Pancreas (tissue), 10 donors: ENCODE data around the gene NRSN1. TPM values are rescaled to one million over a fixed set of nuclear protein-coding genes. Genes with fewer than 3 reads are reported as not detected.
A peak's percentile ranks its signal among the peaks of the same experiment; 100 is the strongest.
"Not testable (repeated sequence)": the region's sequence is repeated elsewhere in the genome, so short reads cannot be mapped to it uniquely, and the experiment has no call there.

Experiments
- ATAC-seq, 4 donors: fragments of 200-7000 bp; cut with Tn5 transposase; one replicate each; pipeline versions ENCODE4 v1.8.0 to v1.9.1; 2020; ENCODE audit warnings: mild to moderate bottlenecking in 4 of 4, moderate library complexity in 4 of 4
- DNase-seq, 6 donors: peaks; one replicate each; pipeline ENCODE4 v3.0.0-alpha.2; 2020
- FAIRE-seq: peaks from 2 replicates; lab custom pipeline; 2012; peaks lifted over from hg19 to GRCh38; lab: Jason Lieb, UNC
- H3K27ac ChIP-seq, 4 donors: fragments of 200-600 bp; sonication (generic); 1 replicate in 3 of 4; 2 replicates in 1 of 4; pipeline versions ENCODE4 v1.5.0 to v1.8.0; 2020
- H3K27me3 ChIP-seq, 4 donors: fragments of 200-600 bp; one replicate each; pipeline ENCODE4 v1.8.0; 2021
- H3K36me3 ChIP-seq, 3 donors: fragments of 200-600 bp; sonication (generic) in 1 of 3; one replicate each; pipeline versions ENCODE4 v1.5.0 to v1.8.0; 2020 to 2021
- H3K4me1 ChIP-seq, 3 donors: fragments of 200-600 bp; one replicate each; pipeline ENCODE4 v1.8.0; 2021
- H3K4me3 ChIP-seq, 4 donors: fragments of 200-600 bp; sonication (generic) in 2 of 4; one replicate each; pipeline versions ENCODE4 v1.5.0 to v1.8.0; 2020 to 2021
- H3K9me3 ChIP-seq, 4 donors: fragments of 200-600 bp; one replicate each; pipeline ENCODE4 v1.8.0; 2021
- WGBS, 2 donors: extraction: QIAGEN DNeasy Blood & Tissue Kit; methylation state at CpG; one replicate each; pipeline ENCODE4 v1.1.7; 2013; 5-methylcytosine and 5-hydroxymethylcytosine counted together
- intact Hi-C, 3 donors: fragments of 100-400 bp; cut with DNase I; formaldehyde crosslinking; loops; one replicate each; pipeline versions ENCODE4 v1.11.1 to v1.14.2; 2022
- polyA plus RNA-seq, 2 donors: library from polyadenylated mRNA; stranded (reverse); fragments of 200-250 nt; gene quantifications; one replicate each; pipeline ENCODE4 v1.2.3, GENCODE V29; 2013
- total RNA-seq, 6 donors: library from RNA; stranded (reverse); fragmentation: NEBNext Ultra II Directional in 4 of 6; extraction: Animal tissue kit (Norgen Biotek cat#: 25700) in 4 of 6; gene quantifications; one replicate each; pipeline versions ENCODE4 v1.2.1 to v1.2.4, GENCODE V29; 2021 to 2023
- TF ChIP-seq, protein P1 (sequence below), 4 donors: fragments of 200-600 bp; sonication (generic) in 3 of 4; IDR thresholded peaks; one replicate each; pipeline versions ENCODE4 v1.5.0 to v1.8.0; 2021; ENCODE audit warnings: antibody characterized with exemption in 4 of 4
- donor health status: healthy with polysubstance abuse.
- donor health status: DM: no; HTN: no; CAD: no; lungs with moderate emphysema.
- donor health status: DM: no; HTN: no; CAD: no.
- donor health status: control.
- donor health status: control.
- donor health status: Bipolar disorder and iron deficiency.
- donor health status: DM: yes; HTN: yes; CAD: no.
- donor health status: DM: no; HTN: no; CAD: no.
- donor health status: DM: no; HTN: no; CAD: no.
- donor health status: DM: yes; HTN: yes; CAD: no.

Gene NRSN1
- total and polyA plus RNA-seq, 8 donors: 0.12 to 1.2 (median 0.28) TPM; not detected in 1

DNA sequence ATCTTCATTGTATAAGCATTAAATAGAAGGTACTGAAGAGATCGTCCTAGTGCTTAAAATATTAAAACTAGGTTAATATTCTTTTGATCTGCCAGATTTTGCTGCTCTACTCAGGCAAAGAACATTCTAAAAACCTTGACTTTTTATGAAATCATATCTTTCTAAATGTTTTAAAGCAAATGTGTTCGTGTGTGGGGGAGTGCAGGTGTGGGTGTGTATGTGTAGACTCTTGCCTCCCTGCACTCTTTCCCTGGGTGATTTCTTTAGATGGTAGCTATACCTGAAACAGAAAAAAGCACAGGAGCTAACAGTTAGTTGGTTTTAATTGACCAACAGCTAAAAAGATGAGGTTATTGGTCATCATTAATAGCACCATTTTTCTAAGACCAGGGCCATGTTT lies 5.7 kb downstream of the NRSN1 start:
- 48 to 67% methylated on average over 2 of the region's 2 CpGs for WGBS, 2 donors
- Histone ChIP-seq H3K9me3 (no peaks in the 10 kb centered on the region), H3K27ac (no peak overlapping the region), H3K4me3 (no peak overlapping the region), H3K36me3 (no peaks in the 10 kb centered on the region), H3K27me3 (no peaks in the 10 kb centered on the region), H3K4me1 (no peaks in the 10 kb centered on the region)
- FAIRE-seq: no peak
- intact Hi-C loops: no loop called here
- DNase-seq: no peak
- TF ChIP-seq, protein P1, sequence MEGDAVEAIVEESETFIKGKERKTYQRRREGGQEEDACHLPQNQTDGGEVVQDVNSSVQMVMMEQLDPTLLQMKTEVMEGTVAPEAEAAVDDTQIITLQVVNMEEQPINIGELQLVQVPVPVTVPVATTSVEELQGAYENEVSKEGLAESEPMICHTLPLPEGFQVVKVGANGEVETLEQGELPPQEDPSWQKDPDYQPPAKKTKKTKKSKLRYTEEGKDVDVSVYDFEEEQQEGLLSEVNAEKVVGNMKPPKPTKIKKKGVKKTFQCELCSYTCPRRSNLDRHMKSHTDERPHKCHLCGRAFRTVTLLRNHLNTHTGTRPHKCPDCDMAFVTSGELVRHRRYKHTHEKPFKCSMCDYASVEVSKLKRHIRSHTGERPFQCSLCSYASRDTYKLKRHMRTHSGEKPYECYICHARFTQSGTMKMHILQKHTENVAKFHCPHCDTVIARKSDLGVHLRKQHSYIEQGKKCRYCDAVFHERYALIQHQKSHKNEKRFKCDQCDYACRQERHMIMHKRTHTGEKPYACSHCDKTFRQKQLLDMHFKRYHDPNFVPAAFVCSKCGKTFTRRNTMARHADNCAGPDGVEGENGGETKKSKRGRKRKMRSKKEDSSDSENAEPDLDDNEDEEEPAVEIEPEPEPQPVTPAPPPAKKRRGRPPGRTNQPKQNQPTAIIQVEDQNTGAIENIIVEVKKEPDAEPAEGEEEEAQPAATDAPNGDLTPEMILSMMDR (IDR thresholded peaks at IDR 0.05): no peak
- no peak for ATAC-seq

DNA sequence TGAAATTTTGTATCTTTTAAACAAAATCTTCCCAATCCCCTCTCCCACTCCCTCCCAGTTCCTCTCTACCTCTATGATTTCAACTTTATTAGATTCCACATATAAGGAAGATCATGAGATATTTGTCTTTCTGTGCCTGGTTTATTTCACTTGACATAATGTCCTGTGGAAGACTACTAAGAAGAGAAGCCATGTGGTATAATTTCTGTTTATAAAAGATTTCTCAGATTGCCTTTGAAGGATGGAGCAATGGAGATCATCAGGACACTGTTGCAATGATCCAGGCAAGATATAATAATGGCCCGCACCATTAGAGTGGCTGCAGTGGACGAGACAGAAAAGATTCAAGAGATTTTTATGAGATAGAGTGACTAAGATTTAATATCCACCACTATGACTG lies 13.1 kb downstream of the NRSN1 start:
- TF ChIP-seq, protein P1 (IDR thresholded peaks at IDR 0.05): no peak
- intact Hi-C loops: no loop called here
- FAIRE-seq (no peak), DNase-seq (no peak), ATAC-seq (no peak)
- Histone ChIP-seq H3K4me1 (no peaks in the 10 kb centered on the region), H3K27ac (no peak overlapping the region), H3K9me3 (no peaks in the 10 kb centered on the region), H3K27me3 (no peaks in the 10 kb centered on the region), H3K4me3 (no peak overlapping the region), H3K36me3 (no peaks in the 10 kb centered on the region)
- 54 to 69% methylated on average over 2 of the region's 2 CpGs for WGBS, 2 donors

DNA sequence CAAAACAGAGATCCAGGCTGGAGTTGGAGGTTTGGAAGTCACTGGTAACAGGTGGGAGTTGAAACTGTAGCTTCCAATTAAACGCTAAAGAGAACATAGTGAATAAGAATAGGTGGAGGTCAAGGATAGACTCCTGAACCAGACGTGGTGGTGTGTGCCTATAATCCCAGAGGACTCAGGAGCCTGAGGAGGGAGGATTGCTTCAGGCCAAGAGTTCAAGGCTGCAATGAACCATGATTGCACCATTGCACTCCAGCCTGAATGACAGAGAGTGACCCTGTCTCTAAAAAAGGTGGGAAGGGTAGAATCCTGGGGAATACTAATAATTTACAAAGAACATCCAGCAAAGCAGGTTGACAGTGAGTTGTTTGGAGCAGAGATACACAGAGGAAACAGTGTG lies 13.6 kb downstream of the NRSN1 start:
- ATAC-seq (no peak), FAIRE-seq (no peak), DNase-seq (no peak)
- no peak overlapping the region for H3K27ac ChIP-seq
- TF ChIP-seq, protein P1 (IDR thresholded peaks at IDR 0.05): no peak
- no peaks in the 10 kb centered on the region for H3K36me3 ChIP-seq
- intact Hi-C loops: no loop called here
- H3K9me3 ChIP-seq: no peaks in the 10 kb centered on the region
- 49 to 63% methylated on average over 2 of the region's 2 CpGs for WGBS, 2 donors
- no peaks in the 10 kb centered on the region for H3K27me3 ChIP-seq
- H3K4me3 ChIP-seq: no peak overlapping the region
- no peaks in the 10 kb centered on the region for H3K4me1 ChIP-seq

DNA sequence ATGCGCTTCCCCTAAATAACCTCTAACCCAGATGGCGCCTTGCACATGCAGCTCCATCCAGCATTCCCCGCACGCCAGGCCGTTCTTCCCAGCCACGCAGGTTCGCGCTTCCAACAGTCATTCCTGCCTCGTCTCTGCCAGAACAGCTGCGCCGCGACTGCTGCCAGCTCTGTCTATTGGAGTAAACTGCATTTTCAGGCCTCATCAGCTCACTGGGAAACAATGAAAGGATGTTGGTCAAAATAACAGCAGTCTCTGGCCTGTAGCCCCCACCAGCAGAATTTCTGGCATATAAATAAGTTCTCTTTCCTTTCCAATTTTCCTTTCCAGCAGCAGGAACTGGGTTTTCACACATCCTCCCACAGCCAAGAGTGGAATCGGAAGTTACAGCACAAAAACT lies 14.6 kb downstream of the NRSN1 start:
- no peaks in the 10 kb centered on the region for H3K36me3 ChIP-seq

DNA sequence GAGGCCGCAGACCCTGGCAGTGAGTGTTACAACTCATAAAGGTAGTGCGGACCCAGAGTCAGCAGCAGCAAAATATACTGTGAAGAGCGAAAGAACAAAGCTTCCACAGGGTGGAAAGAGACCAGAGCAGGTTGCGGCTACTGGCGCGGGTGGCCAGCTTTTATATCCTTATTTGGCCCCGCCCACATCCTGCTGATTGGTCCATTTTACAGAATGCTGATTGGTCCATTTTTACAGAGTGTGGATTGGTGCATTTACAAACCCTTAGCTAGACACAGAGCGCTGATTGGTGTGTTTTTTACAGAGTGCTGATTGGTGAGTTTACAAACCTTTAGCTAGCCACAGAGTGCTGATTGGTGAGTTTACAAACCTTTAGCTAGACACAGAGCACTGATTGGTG lies 16.7 kb downstream of the NRSN1 start:
- H3K27me3 ChIP-seq, H3K36me3 ChIP-seq, FAIRE-seq, H3K4me3 ChIP-seq, H3K4me1 ChIP-seq, intact Hi-C loops, H3K27ac ChIP-seq, H3K9me3 ChIP-seq, ATAC-seq, DNase-seq: not testable (repeated sequence)
- WGBS, 2 donors: 85 to 90% methylated on average over 8 of the region's 8 CpGs

More for the DNA sequence above, 14.6 kb downstream of the NRSN1 start:
- H3K27ac ChIP-seq: no peak overlapping the region
- no peaks in the 10 kb centered on the region for H3K27me3 ChIP-seq
- 77 to 84% methylated on average over 13 of the region's 13 CpGs for WGBS, 2 donors
- no peaks in the 10 kb centered on the region for H3K4me1 ChIP-seq
- intact Hi-C loops: no loop called here
- ATAC-seq: no peak
- peak in 1 of 6 donors; percentile 4 for DNase-seq
- H3K9me3 ChIP-seq: no peaks in the 10 kb centered on the region
- FAIRE-seq: no peak
- TF ChIP-seq, protein P1 (IDR thresholded peaks at IDR 0.05): no peak
- H3K4me3 ChIP-seq: no peak overlapping the region
